Inflammatory macrophage treated with lipopolysaccharide for 4 hours (primary cell): Measurements from ENCODE around the gene ACAN.

Experiments used
- DNase-seq: peaks from one replicate; pipeline ENCODE4 v3.0.0-alpha.2; 2020

Gene ACAN

DNA sequence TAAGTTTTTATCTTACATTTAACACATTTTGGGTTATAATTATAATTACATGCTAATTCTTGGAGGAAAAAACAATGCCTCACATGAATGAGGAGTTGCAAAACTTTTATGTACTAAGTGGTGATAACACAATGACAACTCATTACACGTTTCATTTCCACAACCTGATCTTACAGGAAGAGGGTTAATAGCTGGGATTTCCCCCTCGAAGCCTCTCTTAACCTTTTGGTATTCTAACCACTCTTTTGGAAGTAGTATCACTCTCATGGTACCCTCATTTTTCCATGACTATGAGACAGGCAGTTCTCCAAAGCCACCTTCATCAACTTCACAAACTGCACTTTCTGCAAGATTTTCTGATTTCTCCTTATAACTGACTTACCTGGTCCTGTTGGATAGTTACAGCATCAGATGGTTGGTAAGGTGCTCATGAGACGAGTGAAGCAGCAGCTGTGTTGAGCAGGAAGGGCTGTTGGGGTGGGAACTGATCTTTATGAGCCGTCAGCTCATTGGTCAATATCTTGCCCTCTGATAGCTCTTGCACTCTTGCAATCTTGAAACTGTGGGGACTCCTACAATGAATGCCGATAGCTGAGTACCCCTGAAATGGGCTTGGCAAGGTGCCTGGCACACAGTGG lies 41.6 kb downstream of the ACAN start:
- no peak for DNase-seq

DNA sequence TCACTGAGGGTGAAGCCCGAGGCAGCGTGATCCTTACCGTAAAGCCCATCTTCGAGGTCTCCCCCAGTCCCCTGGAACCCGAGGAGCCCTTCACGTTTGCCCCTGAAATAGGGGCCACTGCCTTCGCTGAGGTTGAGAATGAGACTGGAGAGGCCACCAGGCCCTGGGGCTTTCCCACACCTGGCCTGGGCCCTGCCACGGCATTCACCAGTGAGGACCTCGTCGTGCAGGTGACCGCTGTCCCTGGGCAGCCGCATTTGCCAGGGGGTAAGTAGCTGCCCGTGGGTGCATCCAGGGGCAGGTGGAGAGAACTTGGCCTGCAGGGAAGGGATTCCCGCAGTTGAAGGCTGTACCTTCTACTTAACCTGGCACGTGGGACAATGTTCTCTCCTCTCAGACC lies 42.4 kb downstream of the ACAN start:
- DNase-seq = no peak

GRCh38 chr15:88847144-88847543 lies 43.9 kb downstream of the ACAN start:
- DNase-seq = no peak

GRCh38 chr15:88848203-88848602 lies 45.0 kb downstream of the ACAN start:
- no peak for DNase-seq

DNA sequence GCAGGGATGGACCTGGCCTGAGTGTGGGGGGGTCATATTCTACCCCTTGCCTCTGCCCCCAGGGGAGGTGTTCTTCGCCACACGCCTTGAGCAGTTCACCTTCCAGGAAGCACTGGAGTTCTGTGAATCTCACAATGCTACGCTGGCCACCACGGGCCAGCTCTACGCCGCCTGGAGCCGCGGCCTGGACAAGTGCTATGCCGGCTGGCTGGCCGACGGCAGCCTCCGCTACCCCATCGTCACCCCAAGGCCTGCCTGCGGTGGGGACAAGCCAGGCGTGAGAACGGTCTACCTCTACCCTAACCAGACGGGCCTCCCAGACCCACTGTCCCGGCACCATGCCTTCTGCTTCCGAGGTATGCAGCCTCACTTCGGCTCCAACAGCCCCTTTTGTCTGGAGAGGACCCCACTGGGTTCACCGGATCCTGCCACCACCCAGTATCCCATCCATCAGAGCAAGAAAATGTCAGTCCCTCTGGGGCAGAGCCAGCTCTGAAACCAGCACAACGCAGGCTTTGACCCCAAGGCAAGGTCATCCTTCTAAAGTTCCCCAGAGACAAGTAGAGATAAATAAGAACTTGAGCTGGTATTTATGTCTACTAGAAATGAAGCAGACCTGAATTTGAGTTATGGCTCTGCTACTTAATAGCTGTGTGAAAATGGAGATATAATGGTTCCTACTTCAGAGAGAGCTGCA lies 46.3 kb downstream of the ACAN start:
- DNase-seq = no peak

DNA sequence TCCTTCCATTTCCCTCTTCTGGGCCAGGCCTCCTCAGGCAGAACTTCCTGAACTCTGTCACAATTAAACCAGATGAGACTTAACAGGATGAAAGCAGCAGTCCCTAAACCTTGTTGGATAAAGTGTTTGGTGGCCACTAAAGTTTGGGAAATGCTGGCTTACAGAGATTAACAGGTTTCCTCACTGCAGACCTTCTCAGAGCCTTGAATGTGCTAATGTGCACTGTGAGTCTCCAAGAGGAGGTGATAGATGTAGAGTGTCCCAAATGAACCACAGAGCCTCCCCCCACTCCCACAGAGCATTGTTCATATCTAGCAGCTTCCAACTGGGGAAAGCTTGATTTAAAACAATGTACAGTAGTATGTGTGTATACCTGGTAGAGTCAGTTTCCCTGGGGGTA lies 49.2 kb downstream of the ACAN start:
- no peak for DNase-seq

DNA sequence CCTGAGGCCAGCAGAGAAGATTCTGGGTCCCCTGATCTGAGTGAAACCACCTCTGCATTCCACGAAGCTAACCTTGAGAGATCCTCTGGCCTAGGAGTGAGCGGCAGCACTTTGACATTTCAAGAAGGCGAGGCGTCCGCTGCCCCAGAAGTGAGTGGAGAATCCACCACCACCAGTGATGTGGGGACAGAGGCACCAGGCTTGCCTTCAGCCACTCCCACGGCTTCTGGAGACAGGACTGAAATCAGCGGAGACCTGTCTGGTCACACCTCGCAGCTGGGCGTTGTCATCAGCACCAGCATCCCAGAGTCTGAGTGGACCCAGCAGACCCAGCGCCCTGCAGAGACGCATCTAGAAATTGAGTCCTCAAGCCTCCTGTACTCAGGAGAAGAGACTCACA lies 55.7 kb downstream of the ACAN start:
- DNase-seq = no peak

DNA sequence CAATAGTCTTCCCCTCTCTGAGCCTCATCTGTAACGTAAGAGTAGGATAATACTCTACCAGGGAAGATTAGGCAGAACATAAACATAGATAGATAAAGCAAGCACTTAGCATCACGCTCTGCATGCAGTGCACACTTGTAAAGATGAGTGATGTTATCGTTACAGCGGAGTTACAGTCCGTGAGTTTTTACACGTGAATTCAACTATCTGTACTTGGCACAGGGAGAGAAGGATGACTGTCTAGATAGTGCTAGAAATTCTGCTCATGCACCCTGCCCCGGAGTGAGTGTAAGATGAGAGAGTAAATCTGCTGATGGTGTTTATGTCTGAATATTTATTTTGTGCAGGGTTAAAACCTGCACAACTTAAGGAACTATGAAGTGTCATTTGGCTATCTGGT lies 56.3 kb downstream of the ACAN start:
- DNase-seq = no peak

DNA sequence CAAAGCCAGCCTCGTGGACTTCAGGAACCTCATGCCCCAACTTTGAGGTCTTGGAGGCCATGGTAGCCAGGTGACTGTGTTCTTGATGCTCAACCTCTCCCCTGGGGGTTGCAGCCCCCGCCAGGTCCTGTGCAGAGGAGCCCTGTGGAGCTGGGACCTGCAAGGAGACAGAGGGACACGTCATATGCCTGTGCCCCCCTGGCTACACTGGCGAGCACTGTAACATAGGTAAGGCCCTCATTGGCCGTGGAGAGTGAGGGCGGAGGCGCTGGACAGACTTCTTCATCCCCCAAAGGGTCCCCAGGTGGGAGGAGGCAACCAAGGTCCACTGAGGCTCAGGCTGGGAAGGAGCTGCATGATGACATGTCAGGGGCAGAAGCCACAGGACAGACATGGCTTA lies 57.0 kb downstream of the ACAN start:
- DNase-seq = no peak

- no peak for DNase-seq
Measured at GRCh38 chr15:88863412-88863811, 60.2 kb downstream of the ACAN start.

GRCh38 chr15:88864861-88865497 lies 61.7 kb downstream of the ACAN start:
- no peak for DNase-seq

- no peak for DNase-seq
Measured at GRCh38 chr15:88865498-88866099, 62.4 kb downstream of the ACAN start.

DNA sequence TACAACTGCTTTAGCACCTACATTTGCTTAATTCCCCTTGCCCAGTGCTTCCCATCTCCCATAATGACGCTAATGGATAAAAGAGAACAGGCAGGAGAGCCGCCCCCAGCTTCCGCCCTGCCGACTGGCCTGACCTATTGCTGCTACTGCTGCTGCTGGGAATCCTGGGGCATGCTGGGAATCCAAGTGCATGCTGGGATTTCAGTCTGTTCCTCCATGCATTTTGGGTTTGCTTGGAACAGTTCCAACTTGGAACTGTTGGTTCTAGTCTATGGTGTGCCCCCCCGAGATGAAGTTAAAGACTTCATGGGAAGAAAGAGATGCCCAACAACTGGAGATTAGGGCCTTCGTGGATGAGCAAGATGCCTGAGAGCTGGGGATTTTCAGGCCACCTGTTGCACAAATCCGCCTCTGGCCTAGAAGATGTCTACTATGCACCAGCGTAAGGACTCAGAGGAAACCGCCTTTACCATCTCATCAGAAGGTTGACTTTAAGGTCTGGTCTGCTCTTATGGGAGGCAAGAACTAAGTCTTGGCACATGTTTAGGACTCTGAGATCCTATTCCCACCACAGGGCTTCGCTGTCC lies 63.2 kb downstream of the ACAN start:
- DNase-seq = no peak

GRCh38 chr15:88871313-88871712 lies 68.1 kb downstream of the ACAN start:
- no peak for DNase-seq

DNA sequence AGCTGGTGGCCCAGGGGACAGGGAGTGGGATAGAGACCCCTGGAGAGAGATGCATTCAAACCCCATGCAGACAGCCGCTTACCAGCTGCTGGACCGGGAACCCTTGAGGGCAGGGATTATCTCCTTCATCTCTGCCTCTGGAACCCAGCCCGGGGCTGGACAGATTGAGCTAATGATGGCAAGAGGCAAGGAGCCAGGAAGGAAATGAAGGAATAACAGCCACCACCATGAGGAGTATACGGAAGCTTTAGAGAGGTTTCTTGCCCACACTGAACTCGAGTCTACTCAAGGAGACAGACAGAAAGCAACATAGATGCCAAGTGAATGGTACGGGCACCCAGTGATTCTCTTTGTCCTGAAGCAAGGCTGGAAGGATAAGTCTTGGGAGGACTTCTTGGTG lies 68.9 kb downstream of the ACAN start:
- no peak for DNase-seq

GRCh38 chr15:88872706-88873105 lies 69.5 kb downstream of the ACAN start:
- DNase-seq = no peak

GRCh38 chr15:88873786-88874185 lies 70.5 kb downstream of the ACAN start:
- DNase-seq = no peak

DNA sequence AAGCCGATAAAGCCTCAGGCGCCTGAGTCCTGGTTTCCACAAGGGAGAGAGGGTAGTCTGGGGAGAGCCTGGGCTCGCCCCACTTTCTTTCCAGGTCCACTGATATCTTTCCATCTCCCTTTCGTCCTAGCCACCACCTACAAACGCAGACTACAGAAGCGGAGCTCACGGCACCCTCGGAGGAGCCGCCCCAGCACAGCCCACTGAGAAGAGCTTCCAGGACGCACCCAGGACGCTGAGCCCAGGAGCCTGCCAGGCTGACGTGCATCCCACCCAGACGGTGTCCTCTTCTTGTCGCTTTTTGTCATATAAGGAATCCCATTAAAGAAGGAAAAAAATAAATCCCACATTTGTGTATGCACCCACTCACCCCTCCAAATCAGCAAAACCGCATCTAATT lies 71.0 kb downstream of the ACAN start:
- no peak for DNase-seq

- DNase-seq = no peak
Measured at GRCh38 chr15:88874684-88875083, 71.4 kb downstream of the ACAN start.

DNA sequence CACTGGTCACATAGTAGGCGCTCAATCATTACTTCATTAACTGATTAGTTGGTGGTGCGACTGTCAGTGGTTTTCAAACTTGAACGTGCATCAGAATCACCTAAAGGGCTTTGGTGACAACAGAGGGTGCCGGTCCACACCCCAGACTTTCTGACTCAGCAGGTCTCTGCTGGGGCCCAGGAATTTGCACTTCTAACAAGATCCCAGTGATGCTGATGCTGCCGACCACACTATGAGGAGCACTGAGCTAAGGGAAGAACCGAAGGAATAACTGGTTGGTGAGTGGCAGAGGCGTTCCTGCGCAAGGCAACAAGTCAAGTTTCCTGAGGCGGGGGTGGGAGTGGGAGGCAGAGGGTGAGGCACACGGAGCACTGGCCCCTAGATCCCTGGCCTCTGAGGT lies 73.3 kb downstream of the ACAN start:
- DNase-seq = no peak

DNA sequence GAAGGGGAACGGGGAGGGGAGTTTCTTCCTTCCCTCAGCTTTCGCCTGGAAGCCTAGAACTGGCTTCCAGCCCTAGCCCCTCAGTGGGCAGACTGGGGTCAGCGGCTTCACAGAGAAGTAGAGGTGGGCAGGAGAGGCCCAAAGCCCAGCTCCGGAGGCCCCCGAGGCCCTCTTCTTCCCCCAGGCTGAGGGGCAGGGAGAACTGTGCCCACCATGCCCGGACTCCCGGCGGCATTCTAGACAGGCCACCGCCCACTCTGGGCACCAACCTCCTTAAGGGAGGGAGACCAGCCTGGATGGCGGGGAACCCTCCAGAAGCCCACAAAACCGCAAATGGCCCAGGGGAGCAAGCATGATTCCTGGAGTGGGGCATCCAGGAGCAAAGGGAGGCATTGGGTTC lies 74.2 kb downstream of the ACAN start:
- DNase-seq = no peak

DNA sequence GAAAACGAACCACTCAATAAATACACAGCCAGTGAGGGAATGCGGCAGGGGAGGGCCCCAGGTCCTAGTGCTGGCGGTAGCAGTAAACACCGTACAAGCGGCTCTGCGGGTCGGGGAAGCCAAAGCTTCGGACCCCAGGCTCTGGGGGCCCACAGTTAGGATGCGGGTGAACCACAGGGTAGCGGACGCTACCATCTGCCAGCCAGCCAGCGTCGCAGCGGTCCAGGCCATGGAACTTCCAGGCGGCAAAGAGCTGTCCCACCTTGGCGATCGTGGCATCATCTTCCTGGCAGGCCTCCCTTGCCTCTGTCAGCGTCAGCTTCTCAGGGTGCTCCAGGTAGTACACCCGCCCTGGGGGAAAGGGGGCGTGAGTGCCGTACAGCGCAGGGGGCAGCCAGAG lies 74.7 kb downstream of the ACAN start:
- DNase-seq = no peak

GRCh38 chr15:88878720-88879184 lies 75.5 kb downstream of the ACAN start:
- no peak for DNase-seq
